Kidney (tissue), 14 donors: ENCODE measurements around the gene SPI1. TPM values are rescaled to one million over a fixed set of nuclear protein-coding genes. Genes with fewer than 3 reads are reported as not detected.

ENCODE experiments used
- DNase-seq, 5 donors: peaks; one replicate each; pipeline ENCODE4 v3.0.0-alpha.2; 2013 to 2020
- FAIRE-seq: peaks from 2 replicates; lab custom pipeline; 2012; peaks lifted over from hg19 to GRCh38; lab: Jason Lieb, UNC
- H3K27ac ChIP-seq, 2 donors: one replicate each; pipeline ENCODE4 v1.7.0; 2013; ENCODE audit warnings: low read depth in 2 of 2, low read length in 2 of 2, inconsistent platforms in 1 of 2
- H3K27me3 ChIP-seq: one replicate; pipeline ENCODE4 v1.7.1; 2013; ENCODE audit warnings: low read length, inconsistent platforms; ENCODE audit not compliant: control insufficient read depth, insufficient read depth
- H3K36me3 ChIP-seq, 3 donors: one replicate each; pipeline versions ENCODE4 v1.7.0 to v1.7.1; 2013; ENCODE audit warnings: low read length in 3 of 3, control low read depth in 1 of 3, inconsistent platforms in 1 of 3; ENCODE audit not compliant: insufficient read depth in 3 of 3, control insufficient read depth in 2 of 3
- H3K4me1 ChIP-seq, 3 donors: one replicate each; pipeline versions ENCODE4 v1.7.0 to v1.7.1; 2013; ENCODE audit warnings: low read length in 3 of 3, inconsistent platforms in 1 of 3, low read depth in 1 of 3; ENCODE audit not compliant: control insufficient read depth in 2 of 3, insufficient read depth in 2 of 3
- H3K4me3 ChIP-seq, 3 donors: one replicate each; pipeline versions ENCODE4 v1.7.0 to v1.8.1; 2013; ENCODE audit warnings: low read length in 3 of 3, control low read depth in 1 of 3, inconsistent platforms in 1 of 3
- H3K9ac ChIP-seq, 3 donors: one replicate each; pipeline versions ENCODE4 v1.7.0 to v1.7.1; 2013; ENCODE audit warnings: low read length in 3 of 3, control low read depth in 1 of 3, inconsistent platforms in 1 of 3
- H3K9me3 ChIP-seq, 3 donors: one replicate each; pipeline versions ENCODE4 v1.7.0 to v1.7.1; 2013; ENCODE audit warnings: low read length in 3 of 3, control low read depth in 1 of 3, inconsistent platforms in 1 of 3; ENCODE audit not compliant: control insufficient read depth in 2 of 3, insufficient read depth in 1 of 3
- intact Hi-C: fragments of 100-400 bp; cut with DNase I; formaldehyde crosslinking; loops from one replicate; pipeline ENCODE4 v1.11.1; 2022
- microRNA-seq: library from miRNA; unstranded; fragments of <30 nt; microRNA quantifications from one replicate; pipeline ENCODE4 v1.2.0, GENCODE V29; 2020
- polyA plus RNA-seq: library from polyadenylated mRNA; stranded (reverse); fragments of 350-450 nt; fragmentation: Illumina TruSeq; extraction: RNeasy Lipid Tissue Mini Kit (QIAGEN cat#74804); gene quantifications from one replicate; pipeline ENCODE4 v1.2.3, GENCODE V29; 2014; ENCODE audit warnings: low read depth, low replicate concordance; ENCODE audit not compliant: insufficient read depth
- total RNA-seq: library from RNA; stranded (reverse); fragmentation: NEBNext Ultra II Directional; extraction: Animal tissue kit (Norgen Biotek cat#: 25700); gene quantifications from one replicate; pipeline ENCODE4 v1.2.1, GENCODE V29; 2021
- TF ChIP-seq, protein P1 (sequence below): IDR thresholded peaks from 3 replicates; pipeline ENCODE4 v1.5.1; 2012; ENCODE audit warnings: mild to moderate bottlenecking, moderate library complexity, borderline replicate concordance; ENCODE audit not compliant: insufficient read depth; ENCODE audit errors: extremely low read depth
- donor health status: control.
- donor health status: control.
- donor health status: control.
- donor health status: control.
- donor health status: control.
- donor health status: DM: yes; HTN: yes; CAD: no.
- donor health status: Normal renal cell carcinoma (clear cell type).

SPI1 gene
- total and polyA plus RNA-seq, 2 donors from 2014 or later, result 7.3 to 39.8 TPM

DNA sequence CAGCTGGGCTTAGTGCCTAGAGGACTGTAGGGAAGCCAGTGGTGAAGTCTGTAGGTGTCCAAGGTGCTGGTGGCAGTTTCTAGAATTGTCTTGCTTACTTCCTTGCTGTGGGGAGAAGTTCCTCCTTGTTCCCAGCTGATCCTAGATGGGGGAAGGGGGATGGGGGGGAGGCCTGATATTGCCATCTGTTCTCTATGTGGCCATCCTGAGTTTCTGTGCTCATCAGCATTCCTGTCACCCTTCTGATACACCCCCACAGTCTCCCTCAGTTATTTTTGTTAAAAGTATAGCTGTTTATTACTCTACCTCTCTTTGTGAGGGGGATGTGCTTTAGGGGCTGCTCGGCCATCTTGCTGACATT, 71.9 kb downstream of the SPI1 start:
- intact Hi-C loops, result no loop called here
- Histone ChIP-seq H3K4me1 (peaks cover 0 to 9% (median 8%) of the 10 kb centered on the region in 3 donors), H3K27me3 (no peaks in the 10 kb centered on the region), H3K4me3 (no peak overlapping the region), H3K9me3 (peaks cover 0 to 6% (median 0%) of the 10 kb centered on the region in 3 donors), H3K36me3 (peaks cover 5 to 50% (median 30%) of the 10 kb centered on the region in 3 donors), H3K27ac (no peak overlapping the region), H3K9ac (peak overlapping the region in 1 of 3 donors; percentile 2)
- no peak for FAIRE-seq
- TF ChIP-seq, protein P1, sequence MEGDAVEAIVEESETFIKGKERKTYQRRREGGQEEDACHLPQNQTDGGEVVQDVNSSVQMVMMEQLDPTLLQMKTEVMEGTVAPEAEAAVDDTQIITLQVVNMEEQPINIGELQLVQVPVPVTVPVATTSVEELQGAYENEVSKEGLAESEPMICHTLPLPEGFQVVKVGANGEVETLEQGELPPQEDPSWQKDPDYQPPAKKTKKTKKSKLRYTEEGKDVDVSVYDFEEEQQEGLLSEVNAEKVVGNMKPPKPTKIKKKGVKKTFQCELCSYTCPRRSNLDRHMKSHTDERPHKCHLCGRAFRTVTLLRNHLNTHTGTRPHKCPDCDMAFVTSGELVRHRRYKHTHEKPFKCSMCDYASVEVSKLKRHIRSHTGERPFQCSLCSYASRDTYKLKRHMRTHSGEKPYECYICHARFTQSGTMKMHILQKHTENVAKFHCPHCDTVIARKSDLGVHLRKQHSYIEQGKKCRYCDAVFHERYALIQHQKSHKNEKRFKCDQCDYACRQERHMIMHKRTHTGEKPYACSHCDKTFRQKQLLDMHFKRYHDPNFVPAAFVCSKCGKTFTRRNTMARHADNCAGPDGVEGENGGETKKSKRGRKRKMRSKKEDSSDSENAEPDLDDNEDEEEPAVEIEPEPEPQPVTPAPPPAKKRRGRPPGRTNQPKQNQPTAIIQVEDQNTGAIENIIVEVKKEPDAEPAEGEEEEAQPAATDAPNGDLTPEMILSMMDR, result no peak
- DNase-seq, result no peak

DNA sequence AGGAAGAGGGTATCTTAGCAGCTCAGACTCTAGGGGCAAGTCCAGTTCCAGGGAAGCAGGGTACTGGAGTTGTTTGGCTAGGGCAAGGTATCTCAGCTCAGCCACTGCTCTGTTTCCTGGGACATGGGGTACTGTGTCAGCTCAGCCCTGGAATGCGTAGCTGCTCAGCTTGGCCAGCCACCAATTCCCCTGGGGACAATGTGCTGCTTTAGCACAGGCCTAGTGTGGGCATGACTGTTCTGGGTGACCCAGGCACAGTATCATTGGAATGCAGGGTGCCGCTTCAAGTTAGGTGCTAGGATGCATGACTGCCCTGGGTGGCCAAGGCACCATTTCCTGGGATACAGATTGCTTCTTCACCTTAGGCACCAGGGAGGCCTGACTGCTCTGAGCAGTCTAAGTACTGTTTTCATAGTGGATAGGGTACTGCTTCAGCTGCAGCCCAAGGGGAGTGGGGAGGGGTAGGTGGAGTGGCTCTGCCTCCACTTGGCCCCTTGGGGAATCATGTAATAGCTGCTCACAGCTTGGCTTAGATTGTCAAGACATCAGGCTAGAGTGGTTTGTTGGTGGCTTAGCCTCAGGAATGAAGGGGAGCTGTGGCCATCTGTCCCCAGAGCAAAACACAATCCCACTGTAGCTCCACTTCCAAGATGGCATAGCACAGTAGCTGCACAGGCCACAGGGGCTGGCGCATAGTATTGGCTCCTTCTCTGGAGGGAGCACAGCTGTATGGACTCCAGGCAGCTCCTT, 72.4 kb downstream of the SPI1 start:
- peaks cover 3 to 45% (median 25%) of the 10 kb centered on the region in 3 donors for H3K36me3 ChIP-seq
- DNase-seq (peak in 2 of 5 donors; percentile 7 to 87), FAIRE-seq (no peak)
- peak overlapping the region in 1 of 3 donors; percentile 2 for H3K9ac ChIP-seq
- TF ChIP-seq, protein P1, result no peak
- peak overlapping the region in 1 of 2 donors; percentile 71 for H3K27ac ChIP-seq
- H3K27me3 ChIP-seq, result no peaks in the 10 kb centered on the region
- no peak overlapping the region for H3K4me3 ChIP-seq
- H3K9me3 ChIP-seq, result peaks cover 0 to 6% (median 0%) of the 10 kb centered on the region in 3 donors
- intact Hi-C loops, result no loop called here
- H3K4me1 ChIP-seq, result peaks cover 0 to 9% (median 8%) of the 10 kb centered on the region in 3 donors

Small RNAs within 50 kb of the gene (microRNA-seq; reads per million reads assigned to microRNA genes)
- not detected for gene MIR4487

Other genes with a start within 250 kb of the SPI1 start
- 87.5 TPM for gene ARFGAP2, start 201.7 kb downstream of the SPI1 start, total RNA-seq
- gene ARFGAP2, start 201.7 kb downstream of the SPI1 start, polyA plus RNA-seq, result 59.3 TPM
- 15.1 TPM for gene PACSIN3, start 192.1 kb downstream of the SPI1 start, total RNA-seq
- 28.5 TPM for gene PACSIN3, start 192.1 kb downstream of the SPI1 start, polyA plus RNA-seq
- gene DDB2, start 163.6 kb downstream of the SPI1 start, total RNA-seq, result 29.0 TPM
- 14.9 TPM for gene DDB2, start 163.6 kb downstream of the SPI1 start, polyA plus RNA-seq
- 45.1 TPM for gene ACP2, start 129.7 kb downstream of the SPI1 start, total RNA-seq
- 72.7 TPM for gene ACP2, start 129.7 kb downstream of the SPI1 start, polyA plus RNA-seq
- 27.9 TPM for gene NR1H3, start 120.6 kb downstream of the SPI1 start, total RNA-seq
- gene NR1H3, start 120.6 kb downstream of the SPI1 start, polyA plus RNA-seq, result 73.8 TPM
- gene MADD, start 108.4 kb downstream of the SPI1 start, total RNA-seq, result 39.2 TPM
- 19.0 TPM for gene MADD, start 108.4 kb downstream of the SPI1 start, polyA plus RNA-seq
- gene MYBPC3, start 25.8 kb downstream of the SPI1 start, total RNA-seq, result 0.19 TPM
- gene MYBPC3, start 25.8 kb downstream of the SPI1 start, polyA plus RNA-seq, result 0.52 TPM
- gene SLC39A13, start 30.0 kb upstream of the SPI1 start, total RNA-seq, result 80.6 TPM
- gene SLC39A13, start 30.0 kb upstream of the SPI1 start, polyA plus RNA-seq, result 93.2 TPM
- 103 TPM for gene PSMC3, start 47.9 kb upstream of the SPI1 start, total RNA-seq
- gene PSMC3, start 47.9 kb upstream of the SPI1 start, polyA plus RNA-seq, result 171 TPM
- gene RAPSN, start 70.6 kb upstream of the SPI1 start, total RNA-seq, result 0.41 TPM
- 0.28 TPM for gene RAPSN, start 70.6 kb upstream of the SPI1 start, polyA plus RNA-seq
- gene CELF1, start 174.6 kb upstream of the SPI1 start, total RNA-seq, result 115 TPM
- gene CELF1, start 174.6 kb upstream of the SPI1 start, polyA plus RNA-seq, result 30.8 TPM
- gene PTPMT1, start 187.1 kb upstream of the SPI1 start, total RNA-seq, result 34.6 TPM
- gene PTPMT1, start 187.1 kb upstream of the SPI1 start, polyA plus RNA-seq, result 90.3 TPM
- gene KBTBD4, start 200.4 kb upstream of the SPI1 start, total RNA-seq, result 20.1 TPM
- gene KBTBD4, start 200.4 kb upstream of the SPI1 start, polyA plus RNA-seq, result 16.7 TPM
- 85.8 TPM for gene NDUFS3, start 200.5 kb upstream of the SPI1 start, total RNA-seq
- 368 TPM for gene NDUFS3, start 200.5 kb upstream of the SPI1 start, polyA plus RNA-seq
- gene FAM180B, start 208.1 kb upstream of the SPI1 start, total RNA-seq, result not detected
- gene FAM180B, start 208.1 kb upstream of the SPI1 start, polyA plus RNA-seq, result not detected
- gene C1QTNF4, start 215.9 kb upstream of the SPI1 start, total RNA-seq, result 0.25 TPM
- gene C1QTNF4, start 215.9 kb upstream of the SPI1 start, polyA plus RNA-seq, result 0.62 TPM